ENCODE measurements around the gene PRDM16.

Gene PRDM16

DNA sequence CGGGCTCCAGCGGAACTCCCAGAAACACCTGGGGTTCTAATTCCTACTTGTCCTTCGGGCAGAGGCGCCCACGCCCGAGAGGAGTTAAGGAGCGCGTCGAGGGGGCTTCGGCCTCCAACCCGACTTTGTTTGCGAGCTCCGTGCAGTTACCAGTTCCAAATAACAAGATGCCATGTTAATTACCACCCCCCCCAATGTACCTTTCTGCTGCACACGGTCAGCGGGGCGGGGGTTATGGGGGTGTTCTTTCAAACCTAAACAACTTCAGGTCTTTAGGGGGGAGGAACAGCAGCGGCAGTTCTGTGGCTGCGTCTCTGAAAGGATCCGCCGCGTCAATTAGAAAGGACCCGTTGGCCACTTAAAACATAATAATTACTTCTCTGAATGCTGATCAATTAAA is 114.8 kb downstream of the PRDM16 start:
- DNase-seq (ENCODE audit: low spot score) = no peak

GRCh38 chr1:3184666-3185065 is 115.7 kb downstream of the PRDM16 start:
- no peak for DNase-seq (ENCODE audit: low spot score)

DNA sequence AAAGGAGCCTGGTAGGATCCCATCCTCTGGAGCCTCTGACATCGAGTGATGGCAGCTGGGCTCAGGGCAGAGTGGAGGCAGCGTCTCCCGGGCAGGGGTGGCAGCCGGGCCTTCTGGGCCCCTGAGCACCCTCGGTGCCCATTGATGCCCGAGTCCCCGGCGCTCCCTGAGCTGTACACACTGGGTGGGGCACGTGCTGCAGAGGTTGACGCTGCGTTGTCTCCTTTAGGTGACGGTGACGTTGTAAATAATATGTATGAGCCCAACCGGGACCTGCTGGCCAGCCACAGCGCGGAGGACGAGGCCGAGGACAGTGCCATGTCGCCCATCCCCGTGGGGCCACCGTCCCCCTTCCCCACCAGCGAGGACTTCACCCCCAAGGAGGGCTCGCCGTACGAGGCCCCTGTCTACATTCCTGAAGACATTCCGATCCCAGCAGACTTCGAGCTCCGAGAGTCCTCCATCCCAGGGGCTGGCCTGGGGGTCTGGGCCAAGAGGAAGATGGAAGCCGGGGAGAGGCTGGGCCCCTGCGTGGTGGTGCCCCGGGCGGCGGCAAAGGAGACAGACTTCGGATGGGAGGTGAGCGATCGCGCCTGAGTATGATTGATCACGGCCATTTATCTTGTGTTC is 117.0 kb downstream of the PRDM16 start:
- no peak for DNase-seq (ENCODE audit: low spot score)

GRCh38 chr1:3186526-3186921 is 117.5 kb downstream of the PRDM16 start:
- no peak for DNase-seq (ENCODE audit: low spot score)

- DNase-seq (ENCODE audit: low spot score) = no peak
These were observed 118.6 kb downstream of the PRDM16 start for GRCh38 chr1:3187415-3188149.

- no peak for DNase-seq (ENCODE audit: low spot score)
These were observed 119.4 kb downstream of the PRDM16 start for GRCh38 chr1:3188150-3188971.

- no peak for DNase-seq (ENCODE audit: low spot score)
These were observed 121.4 kb downstream of the PRDM16 start for GRCh38 chr1:3190256-3191041.

- DNase-seq (ENCODE audit: low spot score) = no peak
These were observed 123.4 kb downstream of the PRDM16 start for GRCh38 chr1:3192361-3192760.

DNA sequence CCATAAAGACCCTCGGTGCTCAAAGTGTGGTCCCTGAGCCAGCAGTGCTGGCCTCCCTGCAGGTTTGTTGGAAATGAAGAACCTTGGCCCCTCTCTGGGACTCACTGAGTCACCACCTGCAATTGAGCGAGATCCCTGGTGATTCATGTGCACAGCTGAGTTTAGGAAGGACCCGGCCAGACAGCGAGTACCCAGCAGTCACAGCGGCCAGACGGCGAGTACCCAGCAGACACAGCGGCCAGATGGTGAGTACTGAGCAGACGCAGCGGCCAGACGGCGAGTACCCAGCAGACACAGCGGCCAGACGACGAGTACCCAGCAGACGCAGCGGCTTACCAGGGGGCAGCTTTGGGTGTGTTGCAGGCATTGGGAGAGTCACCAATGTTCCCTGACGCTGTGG is 123.8 kb downstream of the PRDM16 start:
- no peak for DNase-seq (ENCODE audit: low spot score)

- DNase-seq (ENCODE audit: low spot score) = no peak
These were observed 124.8 kb downstream of the PRDM16 start for GRCh38 chr1:3193811-3194210.

GRCh38 chr1:3194760-3195479 is 125.9 kb downstream of the PRDM16 start:
- no peak for DNase-seq (ENCODE audit: low spot score)

DNA sequence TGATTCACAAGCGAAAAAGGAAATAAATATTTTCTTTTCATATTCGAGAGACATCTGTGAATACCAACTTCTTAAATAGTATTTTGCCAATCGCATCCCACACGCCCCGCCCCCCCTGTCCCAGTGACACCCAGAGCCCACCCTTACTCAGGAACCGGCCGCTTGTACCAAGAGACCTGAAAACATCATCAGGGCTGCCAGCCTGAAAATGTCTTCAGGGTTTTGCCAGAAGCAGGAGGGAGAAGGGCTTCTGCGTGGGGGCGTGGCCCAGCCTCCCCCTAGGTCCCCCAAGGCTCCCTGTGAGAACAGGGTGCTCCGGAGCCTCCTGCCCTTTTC is 126.4 kb downstream of the PRDM16 start:
- DNase-seq (ENCODE audit: low spot score) = no peak

GRCh38 chr1:3195966-3196515 is 127.0 kb downstream of the PRDM16 start:
- DNase-seq (ENCODE audit: low spot score) = no peak

DNA sequence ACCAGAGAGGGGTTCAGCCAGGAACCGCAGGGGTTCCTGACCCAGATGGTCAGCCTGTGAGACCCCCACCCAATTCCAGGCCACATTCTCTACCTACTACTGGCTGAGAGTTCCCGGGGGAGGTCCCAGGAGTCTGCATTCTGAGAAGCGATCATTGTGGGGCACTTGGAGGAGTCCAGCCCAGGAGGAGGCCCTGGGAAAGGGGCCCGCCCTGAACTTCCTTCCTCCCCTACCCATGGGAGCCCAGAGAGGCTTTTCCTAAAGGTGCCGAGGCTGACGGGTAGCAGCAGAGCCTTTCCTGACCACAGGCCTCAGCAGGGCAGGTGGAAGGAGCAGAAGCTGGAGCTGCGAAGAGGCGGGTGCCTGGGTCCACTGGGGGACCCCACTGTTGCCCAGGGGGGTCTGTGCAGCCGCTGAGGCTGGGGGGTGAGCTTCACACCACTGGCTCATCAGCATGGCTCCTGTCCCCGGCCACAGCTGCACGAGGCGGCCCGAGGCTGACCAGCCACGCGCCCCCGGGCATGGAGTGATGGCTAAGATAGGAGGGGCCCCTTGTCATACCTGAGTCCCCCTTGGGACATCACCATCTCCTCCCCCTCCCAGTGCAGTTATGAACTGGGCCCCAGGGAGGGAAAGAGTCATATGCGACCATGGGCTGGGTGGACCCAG is 127.7 kb downstream of the PRDM16 start:
- no peak for DNase-seq (ENCODE audit: low spot score)

- DNase-seq (ENCODE audit: low spot score) = no peak
These were observed 128.8 kb downstream of the PRDM16 start for GRCh38 chr1:3197781-3198316.

DNA sequence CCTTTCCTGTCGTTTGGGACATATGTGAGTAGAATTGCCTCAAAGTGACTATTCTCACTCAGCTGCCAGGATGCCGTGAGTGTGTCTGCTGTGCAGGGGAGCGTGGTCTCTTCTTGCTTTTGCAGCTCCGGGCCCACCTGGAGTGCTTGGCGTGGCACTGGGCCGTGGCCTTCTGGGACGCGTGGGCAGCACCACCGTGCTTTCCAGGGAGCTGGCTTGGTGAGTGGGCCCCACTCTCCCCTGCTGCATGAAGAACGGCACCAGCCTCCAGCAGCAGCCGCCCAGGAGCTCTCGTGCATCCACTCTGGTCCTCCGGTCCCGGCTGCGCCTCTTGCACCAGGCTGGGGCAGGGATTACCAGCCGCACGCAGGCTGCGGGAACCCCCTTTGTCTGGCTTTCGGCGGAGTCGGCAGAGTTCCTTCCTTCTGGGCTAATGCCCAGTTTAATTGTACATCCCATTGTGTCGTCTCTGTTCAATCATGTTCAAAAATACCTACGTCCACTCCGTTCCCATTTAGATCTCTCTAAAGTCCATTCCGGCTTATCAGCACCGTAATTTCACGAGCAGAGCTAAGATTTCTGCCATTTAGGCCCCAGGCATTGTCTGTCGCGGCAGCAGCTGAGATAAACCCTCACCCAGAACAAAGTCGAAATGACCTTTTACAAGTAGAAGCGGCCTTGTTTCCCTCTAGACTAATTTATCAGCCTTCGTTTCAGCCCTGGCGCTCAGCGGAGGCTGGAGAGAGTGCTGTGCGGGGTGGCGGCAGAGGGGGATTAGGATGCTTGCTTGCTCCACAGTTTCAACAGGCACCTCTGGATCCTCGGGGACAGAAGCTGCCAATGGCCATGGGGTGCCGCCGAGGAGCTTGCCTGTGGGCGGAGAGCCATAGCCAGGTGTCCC is 129.6 kb downstream of the PRDM16 start:
- DNase-seq (ENCODE audit: low spot score) = no peak

DNA sequence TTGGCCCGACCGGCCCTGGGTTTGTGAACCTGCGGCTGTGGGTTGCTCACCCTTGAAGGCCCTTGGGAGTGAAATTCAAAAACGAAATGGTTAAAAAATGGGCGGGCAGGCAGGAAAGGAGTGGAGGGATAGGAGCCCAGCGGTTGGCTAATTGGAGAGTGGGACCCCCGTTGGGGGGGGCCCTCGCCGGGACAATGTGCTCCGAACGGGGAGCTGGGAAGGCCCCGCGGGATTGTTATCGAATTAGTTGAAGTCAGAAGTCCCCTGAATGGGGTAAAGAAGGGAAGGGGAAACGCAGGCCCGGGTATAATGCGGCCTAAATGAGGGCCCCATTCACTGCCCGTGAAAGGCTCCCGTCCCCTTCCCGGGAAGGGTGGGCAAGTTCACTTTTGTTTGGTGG is 135.7 kb downstream of the PRDM16 start:
- no peak for DNase-seq (ENCODE audit: low spot score)

- no peak for DNase-seq (ENCODE audit: low spot score)
These were observed 136.8 kb downstream of the PRDM16 start for GRCh38 chr1:3205815-3206214.

- no peak for DNase-seq (ENCODE audit: low spot score)
These were observed 137.7 kb downstream of the PRDM16 start for GRCh38 chr1:3206696-3207095.
